ENCODE results near the gene CPEB3. TPM values are rescaled to one million over a fixed set of nuclear protein-coding genes. Genes with fewer than 3 reads are reported as not detected.

The CPEB3 gene
- total and polyA plus RNA-seq, 4 donors: 2.1 to 8.4 (median 5.1) TPM

DNA sequence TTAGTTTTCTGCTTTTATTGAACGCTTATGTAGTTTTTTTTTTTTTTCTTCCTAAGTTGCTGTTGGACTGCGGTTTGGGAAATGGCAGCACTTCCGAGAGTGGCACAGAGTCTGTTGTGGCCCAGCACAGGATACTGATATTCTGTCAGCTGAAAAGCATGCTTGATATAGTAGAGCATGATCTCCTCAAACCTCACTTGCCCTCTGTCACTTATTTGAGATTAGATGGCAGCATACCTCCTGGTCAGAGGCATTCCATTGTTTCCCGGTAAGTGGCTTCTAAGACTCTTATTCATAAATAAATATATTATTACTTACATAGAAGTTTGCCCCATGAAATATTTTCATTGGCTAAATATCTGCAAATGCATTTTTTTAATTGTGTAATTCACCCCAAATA lies 266.2 kb downstream of the CPEB3 start:
- DNase-seq (ENCODE audit: low spot score): no peak
- no peak overlapping the region for H3K4me3 ChIP-seq (ENCODE audit: low read depth in 1 of 3, low read length in 3 of 3)
- WGBS: 95% methylated on average over 4 of the region's 4 CpGs
- no peak overlapping the region for H3K9ac ChIP-seq (ENCODE audit: low read depth in 1 of 2, low read length in 2 of 2)
- TF ChIP-seq TAF1 (conservative IDR thresholded peaks at IDR 0.05) (no peak), FOXA2 (IDR thresholded peaks at IDR 0.05) (no peak), JUND (IDR thresholded peaks at IDR 0.05) (no peak), NR2F2 (IDR thresholded peaks at IDR 0.05) (no peak), EGR1 (IDR thresholded peaks at IDR 0.05; ENCODE audit: low read depth in 2 of 2) (no peak)
- TF ChIP-seq, protein P1, sequence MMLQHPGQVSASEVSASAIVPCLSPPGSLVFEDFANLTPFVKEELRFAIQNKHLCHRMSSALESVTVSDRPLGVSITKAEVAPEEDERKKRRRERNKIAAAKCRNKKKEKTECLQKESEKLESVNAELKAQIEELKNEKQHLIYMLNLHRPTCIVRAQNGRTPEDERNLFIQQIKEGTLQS (IDR thresholded peaks at IDR 0.05): no peak
- H3K27me3 ChIP-seq (ENCODE audit: control insufficient read depth in 4 of 4, insufficient read depth in 4 of 4, low read length in 3 of 4): no peaks in the 10 kb centered on the region
- peaks cover 7 to 68% (median 45%) of the 10 kb centered on the region in 4 donors for H3K36me3 ChIP-seq (ENCODE audit: control insufficient read depth in 4 of 4, insufficient read depth in 3 of 4, low read depth in 1 of 4, low read length in 3 of 4)
- no peaks in the 10 kb centered on the region for H3K4me1 ChIP-seq (ENCODE audit: control insufficient read depth in 4 of 4, insufficient read depth in 4 of 4, low read length in 3 of 4)
- no peaks in the 10 kb centered on the region for H3K9me3 ChIP-seq (ENCODE audit: control insufficient read depth in 4 of 4, low read length in 3 of 4)
- no peak overlapping the region for H3K27ac ChIP-seq (ENCODE audit: low read depth in 1 of 2, low read length in 2 of 2)

DNA sequence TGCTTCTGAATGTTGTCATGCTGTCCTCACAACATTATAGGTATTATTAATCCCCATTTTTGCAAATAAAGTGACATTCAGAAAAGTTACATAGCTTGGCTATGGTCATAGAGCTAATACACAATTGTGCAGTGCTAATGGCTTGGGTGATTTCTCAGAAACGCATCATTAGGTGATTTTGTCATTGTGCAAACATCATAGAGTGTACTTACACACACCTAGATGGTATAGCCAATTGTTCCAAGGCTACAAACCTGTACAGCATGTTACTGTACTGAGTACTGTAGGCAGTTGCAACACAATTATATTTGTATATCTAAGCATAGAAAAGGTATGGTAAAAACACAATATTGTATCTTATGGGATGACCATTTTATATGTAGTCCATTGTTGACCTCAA lies 276.3 kb downstream of the CPEB3 start:
- Histone ChIP-seq H3K36me3 (ENCODE audit: control insufficient read depth in 4 of 4, insufficient read depth in 3 of 4, low read depth in 1 of 4, low read length in 3 of 4) (peaks cover 2 to 57% (median 24%) of the 10 kb centered on the region in 4 donors), H3K4me3 (ENCODE audit: low read depth in 1 of 3, low read length in 3 of 3) (no peak overlapping the region), H3K4me1 (ENCODE audit: control insufficient read depth in 4 of 4, insufficient read depth in 4 of 4, low read length in 3 of 4) (no peaks in the 10 kb centered on the region), H3K9ac (ENCODE audit: low read depth in 1 of 2, low read length in 2 of 2) (no peak overlapping the region), H3K9me3 (ENCODE audit: control insufficient read depth in 4 of 4, low read length in 3 of 4) (no peaks in the 10 kb centered on the region), H3K27me3 (ENCODE audit: control insufficient read depth in 4 of 4, insufficient read depth in 4 of 4, low read length in 3 of 4) (no peaks in the 10 kb centered on the region), H3K27ac (ENCODE audit: low read depth in 1 of 2, low read length in 2 of 2) (no peak overlapping the region)
- DNase-seq (ENCODE audit: low spot score): no peak
- TF ChIP-seq, protein P1 (IDR thresholded peaks at IDR 0.05): no peak
- TF ChIP-seq FOXA1 (IDR thresholded peaks at IDR 0.05) (no peak), GABPA (IDR thresholded peaks at IDR 0.05 in 1 of 2, conservative IDR thresholded peaks at IDR 0.05 in 1 of 2) (no peak), RXRA (IDR thresholded peaks at IDR 0.05) (no peak), SP1 (IDR thresholded peaks at IDR 0.05) (no peak), TAF1 (conservative IDR thresholded peaks at IDR 0.05) (no peak), EGR1 (IDR thresholded peaks at IDR 0.05; ENCODE audit: low read depth in 2 of 2) (no peak), FOXA2 (IDR thresholded peaks at IDR 0.05) (no peak), HNF4G (IDR thresholded peaks at IDR 0.05) (no peak), NR2F2 (IDR thresholded peaks at IDR 0.05) (no peak)
- TF ChIP-seq, protein P2, sequence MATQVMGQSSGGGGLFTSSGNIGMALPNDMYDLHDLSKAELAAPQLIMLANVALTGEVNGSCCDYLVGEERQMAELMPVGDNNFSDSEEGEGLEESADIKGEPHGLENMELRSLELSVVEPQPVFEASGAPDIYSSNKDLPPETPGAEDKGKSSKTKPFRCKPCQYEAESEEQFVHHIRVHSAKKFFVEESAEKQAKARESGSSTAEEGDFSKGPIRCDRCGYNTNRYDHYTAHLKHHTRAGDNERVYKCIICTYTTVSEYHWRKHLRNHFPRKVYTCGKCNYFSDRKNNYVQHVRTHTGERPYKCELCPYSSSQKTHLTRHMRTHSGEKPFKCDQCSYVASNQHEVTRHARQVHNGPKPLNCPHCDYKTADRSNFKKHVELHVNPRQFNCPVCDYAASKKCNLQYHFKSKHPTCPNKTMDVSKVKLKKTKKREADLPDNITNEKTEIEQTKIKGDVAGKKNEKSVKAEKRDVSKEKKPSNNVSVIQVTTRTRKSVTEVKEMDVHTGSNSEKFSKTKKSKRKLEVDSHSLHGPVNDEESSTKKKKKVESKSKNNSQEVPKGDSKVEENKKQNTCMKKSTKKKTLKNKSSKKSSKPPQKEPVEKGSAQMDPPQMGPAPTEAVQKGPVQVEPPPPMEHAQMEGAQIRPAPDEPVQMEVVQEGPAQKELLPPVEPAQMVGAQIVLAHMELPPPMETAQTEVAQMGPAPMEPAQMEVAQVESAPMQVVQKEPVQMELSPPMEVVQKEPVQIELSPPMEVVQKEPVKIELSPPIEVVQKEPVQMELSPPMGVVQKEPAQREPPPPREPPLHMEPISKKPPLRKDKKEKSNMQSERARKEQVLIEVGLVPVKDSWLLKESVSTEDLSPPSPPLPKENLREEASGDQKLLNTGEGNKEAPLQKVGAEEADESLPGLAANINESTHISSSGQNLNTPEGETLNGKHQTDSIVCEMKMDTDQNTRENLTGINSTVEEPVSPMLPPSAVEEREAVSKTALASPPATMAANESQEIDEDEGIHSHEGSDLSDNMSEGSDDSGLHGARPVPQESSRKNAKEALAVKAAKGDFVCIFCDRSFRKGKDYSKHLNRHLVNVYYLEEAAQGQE (IDR thresholded peaks at IDR 0.05): no peak
- TF ChIP-seq, protein P3, sequence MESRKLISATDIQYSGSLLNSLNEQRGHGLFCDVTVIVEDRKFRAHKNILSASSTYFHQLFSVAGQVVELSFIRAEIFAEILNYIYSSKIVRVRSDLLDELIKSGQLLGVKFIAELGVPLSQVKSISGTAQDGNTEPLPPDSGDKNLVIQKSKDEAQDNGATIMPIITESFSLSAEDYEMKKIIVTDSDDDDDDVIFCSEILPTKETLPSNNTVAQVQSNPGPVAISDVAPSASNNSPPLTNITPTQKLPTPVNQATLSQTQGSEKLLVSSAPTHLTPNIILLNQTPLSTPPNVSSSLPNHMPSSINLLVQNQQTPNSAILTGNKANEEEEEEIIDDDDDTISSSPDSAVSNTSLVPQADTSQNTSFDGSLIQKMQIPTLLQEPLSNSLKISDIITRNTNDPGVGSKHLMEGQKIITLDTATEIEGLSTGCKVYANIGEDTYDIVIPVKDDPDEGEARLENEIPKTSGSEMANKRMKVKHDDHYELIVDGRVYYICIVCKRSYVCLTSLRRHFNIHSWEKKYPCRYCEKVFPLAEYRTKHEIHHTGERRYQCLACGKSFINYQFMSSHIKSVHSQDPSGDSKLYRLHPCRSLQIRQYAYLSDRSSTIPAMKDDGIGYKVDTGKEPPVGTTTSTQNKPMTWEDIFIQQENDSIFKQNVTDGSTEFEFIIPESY (IDR thresholded peaks at IDR 0.05): no peak
- TF ChIP-seq, protein P4, sequence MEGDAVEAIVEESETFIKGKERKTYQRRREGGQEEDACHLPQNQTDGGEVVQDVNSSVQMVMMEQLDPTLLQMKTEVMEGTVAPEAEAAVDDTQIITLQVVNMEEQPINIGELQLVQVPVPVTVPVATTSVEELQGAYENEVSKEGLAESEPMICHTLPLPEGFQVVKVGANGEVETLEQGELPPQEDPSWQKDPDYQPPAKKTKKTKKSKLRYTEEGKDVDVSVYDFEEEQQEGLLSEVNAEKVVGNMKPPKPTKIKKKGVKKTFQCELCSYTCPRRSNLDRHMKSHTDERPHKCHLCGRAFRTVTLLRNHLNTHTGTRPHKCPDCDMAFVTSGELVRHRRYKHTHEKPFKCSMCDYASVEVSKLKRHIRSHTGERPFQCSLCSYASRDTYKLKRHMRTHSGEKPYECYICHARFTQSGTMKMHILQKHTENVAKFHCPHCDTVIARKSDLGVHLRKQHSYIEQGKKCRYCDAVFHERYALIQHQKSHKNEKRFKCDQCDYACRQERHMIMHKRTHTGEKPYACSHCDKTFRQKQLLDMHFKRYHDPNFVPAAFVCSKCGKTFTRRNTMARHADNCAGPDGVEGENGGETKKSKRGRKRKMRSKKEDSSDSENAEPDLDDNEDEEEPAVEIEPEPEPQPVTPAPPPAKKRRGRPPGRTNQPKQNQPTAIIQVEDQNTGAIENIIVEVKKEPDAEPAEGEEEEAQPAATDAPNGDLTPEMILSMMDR (IDR thresholded peaks at IDR 0.05; ENCODE audit: low read depth, low read length, missing input control): no peak
- TF ChIP-seq, protein P5, sequence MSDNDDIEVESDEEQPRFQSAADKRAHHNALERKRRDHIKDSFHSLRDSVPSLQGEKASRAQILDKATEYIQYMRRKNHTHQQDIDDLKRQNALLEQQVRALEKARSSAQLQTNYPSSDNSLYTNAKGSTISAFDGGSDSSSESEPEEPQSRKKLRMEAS (IDR thresholded peaks at IDR 0.05): no peak
- WGBS: 82% methylated on average over 1 of the region's 1 CpG

Data from liver (tissue), 9 donors.